GM12878 (cell line): ENCODE data around the gene EYS. TPM values are rescaled to one million over a fixed set of nuclear protein-coding genes. Genes with fewer than 3 reads are reported as not detected.

Source experiments
- ATAC-seq: fragments of 200-7000 bp; cut with Tn5 transposase; 3 replicates; pipeline ENCODE4 v1.9.1; 2020; ENCODE audit warnings: mild to moderate bottlenecking, moderate library complexity
- BruUV-seq: library from RNA; stranded (reverse); fragments of 400-500 nt; replicated peaks from 2 replicates; lab custom pipeline; 2021; lab: Mats Ljungman, UMichigan
- CTCF ChIA-PET: fragments of 300-600 bp; sonication (Branson Sonifier 250); formaldehyde crosslinking; extraction: SDS; loops from one replicate; lab custom pipeline; 2021; ENCODE audit warnings: inconsistent platforms; lab: Yijun Ruan, JAX
- POLR2A ChIA-PET: fragments of 350-600 bp; formaldehyde crosslinking; extraction: SDS; loops from one replicate; lab custom pipeline; 2021; ENCODE audit warnings: inconsistent platforms; lab: Charles Lee
- RAD21 ChIA-PET: fragments of 300-600 bp; sonication (Branson Sonifier 250); formaldehyde crosslinking; loops from one replicate; lab custom pipeline; 2023; ENCODE audit warnings: antibody characterized with exemption; ENCODE audit not compliant: unreplicated experiment; lab: Charles Lee
- SMC1A ChIA-PET: fragments of 300-600 bp; sonication (Branson Sonifier 250); formaldehyde crosslinking; loops from one replicate; lab custom pipeline; 2023; ENCODE audit not compliant: unreplicated experiment, uncharacterized antibody; lab: Charles Lee
- DNase-seq: peaks from one replicate; pipeline ENCODE4 v3.0.0-alpha.2; 2011; ENCODE audit warnings: low read depth, low spot score
- FAIRE-seq: peaks from 3 replicates; lab custom pipeline; 2011; peaks lifted over from hg19 to GRCh38; lab: Jason Lieb, UNC
- H2AFZ ChIP-seq: 2 replicates; pipeline ENCODE4 v1.6.0; 2011; ENCODE audit warnings: low read depth, low read length, control low read depth; ENCODE audit not compliant: control insufficient read depth
- H3K27ac ChIP-seq: 2 replicates; pipeline ENCODE4 v1.5.1; 2011; ENCODE audit warnings: control low read depth; ENCODE audit not compliant: control insufficient read depth, insufficient read depth
- H3K27me3 ChIP-seq, 2 experiments: replicated peaks in 1 of 2; 2 replicates each; pipeline versions ENCODE4 v1.6.0 to v1.6.1; 2011; ENCODE audit warnings: low read length in 1 of 2; ENCODE audit not compliant: control insufficient read depth in 2 of 2, insufficient read depth in 2 of 2
- H3K36me3 ChIP-seq, 2 experiments: 2 replicates each; pipeline ENCODE4 v1.5.1; 2011; ENCODE audit warnings: low read length in 1 of 2; ENCODE audit not compliant: control insufficient read depth in 2 of 2, insufficient read depth in 2 of 2
- H3K4me1 ChIP-seq: 2 replicates; pipeline ENCODE4 v1.6.1; 2011; ENCODE audit warnings: mild to moderate bottlenecking, low read length, moderate library complexity, mixed read lengths; ENCODE audit not compliant: control insufficient read depth, insufficient read depth
- H3K4me2 ChIP-seq: 2 replicates; pipeline ENCODE4 v1.6.0; 2011; ENCODE audit warnings: control low read depth; ENCODE audit not compliant: control insufficient read depth, insufficient read depth
- H3K4me3 ChIP-seq: fragments of 200-600 bp; sonication (generic); 2 replicates; pipeline ENCODE4 v1.5.1; 2016
- H3K79me2 ChIP-seq: 2 replicates; pipeline ENCODE4 v1.6.0; 2011; ENCODE audit warnings: low read length; ENCODE audit not compliant: control insufficient read depth, insufficient read depth
- H3K9ac ChIP-seq: 2 replicates; pipeline ENCODE4 v1.8.0; 2011; ENCODE audit warnings: low read length, control low read depth, mixed read lengths; ENCODE audit not compliant: control insufficient read depth, insufficient read depth
- H3K9me3 ChIP-seq: replicated peaks from 3 replicates; pipeline ENCODE4 v1.5.1; 2011; ENCODE audit warnings: mild to moderate bottlenecking, low read length; ENCODE audit not compliant: control insufficient read depth, insufficient read depth
- H4K20me1 ChIP-seq: 2 replicates; pipeline ENCODE4 v1.6.0; 2011; ENCODE audit not compliant: control insufficient read depth, insufficient read depth
- ATF2 ChIP-seq: IDR thresholded peaks from 2 replicates; pipeline ENCODE4 v1.6.1; 2012; ENCODE audit warnings: low read length, inconsistent platforms
- E2F4 ChIP-seq: IDR thresholded peaks from 2 replicates; pipeline ENCODE4 v1.6.1; 2012; ENCODE audit warnings: low read depth, low read length, improper control_type of control experiment
- FOXK2 ChIP-seq: fragments of 450-650 bp; IDR thresholded peaks from 2 replicates; pipeline ENCODE4 v1.6.1; 2017; ENCODE audit warnings: mild to moderate bottlenecking, moderate library complexity
- KAT2A ChIP-seq: conservative IDR thresholded peaks from 2 replicates; pipeline ENCODE4 v1.6.1; 2011; ENCODE audit warnings: low read depth, low read length; ENCODE audit not compliant: control insufficient read depth
- NFYB ChIP-seq: IDR thresholded peaks from 2 replicates; pipeline ENCODE4 v1.6.1; 2011; ENCODE audit warnings: low read depth, mild to moderate bottlenecking, low read length, improper control_type of control experiment, moderate library complexity; ENCODE audit not compliant: insufficient read depth
- SMARCA5 ChIP-seq: fragments of 450-650 bp; IDR thresholded peaks from 2 replicates; pipeline ENCODE4 v1.6.1; 2017; ENCODE audit warnings: mild to moderate bottlenecking
- ZBTB11 ChIP-seq: fragments of 450-650 bp; formaldehyde crosslinking; IDR thresholded peaks from 2 replicates; pipeline ENCODE4 v1.5.0; 2022; ENCODE audit warnings: mild to moderate bottlenecking, missing genetic modification characterization
- ZNF687 ChIP-seq: fragments of 450-650 bp; IDR thresholded peaks from 2 replicates; pipeline ENCODE4 v1.6.1; 2017; ENCODE audit warnings: mild to moderate bottlenecking, moderate library complexity
- WGBS: methylation state at CpG from one replicate; pipeline ENCODE4 v1.1.6; 2016; ENCODE audit warnings: low lambda C conversion rate; ENCODE audit not compliant: insufficient replicate concordance, insufficient coverage; ENCODE audit errors: missing lambda C conversion rate; 5-methylcytosine and 5-hydroxymethylcytosine counted together
- in situ Hi-C: fragments of 300-500 bp; cut with MboI; formaldehyde crosslinking; loops from 9 replicates; pipeline ENCODE4 v1.14.3; 2018; ENCODE audit warnings: mixed read lengths
- intact Hi-C: fragments of 100-400 bp; cut with micrococcal nuclease; formaldehyde crosslinking; loops from one replicate; pipeline ENCODE4 v1.14.2; 2022; ENCODE audit not compliant: unreplicated experiment
- polyA plus RNA-seq, 11 experiments: library from polyadenylated mRNA; depleted of rRNA in 4 of 11; unstranded in 6 of 11; stranded (reverse) in 5 of 11; fragments of >200 nt; fragmentation: Nextera tagmentation in 4 of 11; fragmentation: Illumina TruSeq in 1 of 11; extraction: Ambion mirVana in 4 of 11; extraction: Trizol in 1 of 11; gene quantifications; 1 replicate in 1 of 11; 2 replicates in 10 of 11; pipeline versions ENCODE4 v1.2.1 to v1.2.3, GENCODE V29; 2011 to 2016; ENCODE audit warnings: inconsistent platforms in 2 of 11, missing spikeins in 2 of 11, low read depth in 1 of 11
- total RNA-seq, 4 experiments: library from RNA; depleted of rRNA in 3 of 4; stranded (reverse); fragments of >200 nt in 3 of 4; fragmentation: Illumina TruSeq in 1 of 4; extraction: Trizol in 1 of 4; gene quantifications; 2 replicates each; pipeline versions ENCODE4 v1.2.1 to v1.2.3, GENCODE V29; 2013 to 2021

EYS gene
- total and polyA plus RNA-seq, 10 of the 15 experiments (the other 5 are each of a cell fraction or from before 2014, with no cell fraction given): under 0.01 to 0.14 (median 0.02) TPM; not detected in 1

- no peak overlapping the region for H3K4me2 ChIP-seq
- H3K27ac ChIP-seq: no peak overlapping the region
- CTCF ChIA-PET: interaction anchor here (1.0 kb wide), 1 partner anchor 21 kb away, joined by 3 read pairs; no protein-coding TSS in a partner anchor
- no peak for FAIRE-seq
- no peaks in the 10 kb centered on the region for H4K20me1 ChIP-seq
- RAD21 ChIA-PET: no interaction called here
- in situ Hi-C loops (no loop called here), intact Hi-C loops (no loop called here)
- no peak overlapping the region for H2AFZ ChIP-seq
- no peaks in the 10 kb centered on the region for H3K27me3 ChIP-seq
- ATAC-seq: no peak
- SMC1A ChIA-PET: interaction anchor here (0.9 kb wide), 1 partner anchor 9 kb away, joined by 3 read pairs; no protein-coding TSS in a partner anchor
- BruUV-seq: no TSS peak
- H3K36me3 ChIP-seq: no peaks in the 10 kb centered on the region
- WGBS: 100% methylated on average over 1 of the region's 1 CpG
- H3K4me3 ChIP-seq: no peak overlapping the region
- no peak for DNase-seq
- H3K4me1 ChIP-seq: peaks cover 5% of the 10 kb centered on the region; the same call in 1 of the 2 replicates
- TF ChIP-seq SMARCA5 (no peak), E2F4 (no peak), NFYB (no peak), ZNF687 (no peak), ATF2 (no peak), ZBTB11 (CRISPR knock-in tag) (no peak), KAT2A (no peak), FOXK2 (no peak)
- POLR2A ChIA-PET: no interaction called here
- no peak overlapping the region for H3K9ac ChIP-seq
- H3K9me3 ChIP-seq: no peaks in the 10 kb centered on the region
- no peaks in the 10 kb centered on the region for H3K79me2 ChIP-seq
Measured at GRCh38 chr6:64258302-64258701, 1448.7 kb downstream of the EYS start.
